HepG2 (cell line): ENCODE measurements around the gene ZBTB47. TPM values are rescaled to one million over a fixed set of nuclear protein-coding genes. Genes with fewer than 3 reads are reported as not detected.

ENCODE experiments used
- BORCS8-MEF2B ChIP-seq: sonication (generic); formaldehyde crosslinking; IDR thresholded peaks from 2 replicates; pipeline ENCODE4 v1.8.0; 2022; ENCODE audit warnings: mild to moderate bottlenecking, missing genetic modification reagents
- CREM ChIP-seq, 2 experiments: sonication (generic) in 1 of 2; formaldehyde crosslinking in 1 of 2; IDR thresholded peaks; 2 replicates each; pipeline versions ENCODE4 v1.4.0 to v1.6.1; 2016 to 2020; ENCODE audit warnings: antibody characterized with exemption in 1 of 2, mild to moderate bottlenecking in 1 of 2, missing genetic modification reagents in 1 of 2
- GTF3A ChIP-seq: sonication (generic); formaldehyde crosslinking; conservative IDR thresholded peaks from 2 replicates; pipeline ENCODE4 v1.4.0; 2020; ENCODE audit warnings: mild to moderate bottlenecking, missing genetic modification reagents
- HDAC2 ChIP-seq: sonication (generic); formaldehyde crosslinking; IDR thresholded peaks from 2 replicates; pipeline ENCODE4 v1.4.0; 2020; ENCODE audit warnings: missing genetic modification reagents
- KDM5B ChIP-seq: sonication (generic); formaldehyde crosslinking; IDR thresholded peaks from 2 replicates; pipeline ENCODE4 v1.4.0; 2020; ENCODE audit warnings: missing genetic modification reagents, mild to moderate bottlenecking, borderline replicate concordance
- MEF2D ChIP-seq: sonication (generic); formaldehyde crosslinking; IDR thresholded peaks from 2 replicates; pipeline ENCODE4 v1.5.1; 2020; ENCODE audit warnings: mild to moderate bottlenecking, missing genetic modification reagents
- RBFOX2 ChIP-seq: fragments of 200-400 bp; formaldehyde crosslinking; IDR thresholded peaks from 2 replicates; pipeline ENCODE4 v1.6.1; 2017; ENCODE audit warnings: low read depth, mild to moderate bottlenecking, low read length
- RNF2 ChIP-seq: fragments of 450-650 bp; conservative IDR thresholded peaks from 2 replicates; pipeline ENCODE4 v1.6.1; 2016; ENCODE audit warnings: low read depth
- SAFB2 ChIP-seq: sonication (generic); formaldehyde crosslinking; IDR thresholded peaks from 2 replicates; pipeline ENCODE4 v1.5.1; 2020; ENCODE audit warnings: missing genetic modification reagents, low read depth, mild to moderate bottlenecking, borderline replicate concordance
- TEAD3 ChIP-seq: optimal IDR thresholded peaks from 2 replicates; pipeline ENCODE3; 2016; ENCODE audit warnings: borderline replicate concordance
- ZNF234 ChIP-seq: sonication (generic); formaldehyde crosslinking; conservative IDR thresholded peaks from 2 replicates; pipeline ENCODE4 v1.5.1; 2020; ENCODE audit warnings: mild to moderate bottlenecking, missing genetic modification reagents
- ZNF761 ChIP-seq: sonication (generic); formaldehyde crosslinking; conservative IDR thresholded peaks from 2 replicates; pipeline ENCODE4 v1.4.0; 2020; ENCODE audit warnings: mild to moderate bottlenecking, missing genetic modification reagents
- ZNF790 ChIP-seq: sonication (generic); formaldehyde crosslinking; IDR thresholded peaks from 2 replicates; pipeline ENCODE4 v1.8.0; 2022; ENCODE audit warnings: missing genetic modification reagents, mild to moderate bottlenecking, borderline replicate concordance
- ZNF883 ChIP-seq: sonication (generic); formaldehyde crosslinking; IDR thresholded peaks from 2 replicates; pipeline ENCODE4 v1.5.1; 2020; ENCODE audit warnings: mild to moderate bottlenecking, missing genetic modification reagents; ENCODE audit errors: not compliant biosample characterization
- polyA plus RNA-seq, 8 experiments: library from polyadenylated mRNA; depleted of rRNA in 3 of 8; stranded (reverse) in 7 of 8; unstranded in 1 of 8; fragments of >200 nt; fragmentation: Illumina TruSeq in 4 of 8; extraction: Trizol in 4 of 8; gene quantifications; 2 replicates each; pipeline versions ENCODE4 v1.2.1 to v1.2.3, GENCODE V29; 2011 to 2016; ENCODE audit warnings: low read depth in 4 of 8, missing spikeins in 1 of 8, mixed read lengths in 1 of 8; ENCODE audit not compliant: insufficient read depth in 1 of 8
- total RNA-seq, 5 experiments: library from RNA; depleted of rRNA; stranded (reverse); fragments of >200 nt; fragmentation: Illumina TruSeq; extraction: Trizol; gene quantifications; 2 replicates each; pipeline ENCODE4 v1.2.3, GENCODE V29; 2016; ENCODE audit warnings: low read depth in 1 of 5

The ZBTB47 gene
- total and polyA plus RNA-seq, 2 of the 13 experiments (the other 11 are each of a cell fraction or from before 2014, with no cell fraction given): 1.5 to 3.1 TPM

DNA sequence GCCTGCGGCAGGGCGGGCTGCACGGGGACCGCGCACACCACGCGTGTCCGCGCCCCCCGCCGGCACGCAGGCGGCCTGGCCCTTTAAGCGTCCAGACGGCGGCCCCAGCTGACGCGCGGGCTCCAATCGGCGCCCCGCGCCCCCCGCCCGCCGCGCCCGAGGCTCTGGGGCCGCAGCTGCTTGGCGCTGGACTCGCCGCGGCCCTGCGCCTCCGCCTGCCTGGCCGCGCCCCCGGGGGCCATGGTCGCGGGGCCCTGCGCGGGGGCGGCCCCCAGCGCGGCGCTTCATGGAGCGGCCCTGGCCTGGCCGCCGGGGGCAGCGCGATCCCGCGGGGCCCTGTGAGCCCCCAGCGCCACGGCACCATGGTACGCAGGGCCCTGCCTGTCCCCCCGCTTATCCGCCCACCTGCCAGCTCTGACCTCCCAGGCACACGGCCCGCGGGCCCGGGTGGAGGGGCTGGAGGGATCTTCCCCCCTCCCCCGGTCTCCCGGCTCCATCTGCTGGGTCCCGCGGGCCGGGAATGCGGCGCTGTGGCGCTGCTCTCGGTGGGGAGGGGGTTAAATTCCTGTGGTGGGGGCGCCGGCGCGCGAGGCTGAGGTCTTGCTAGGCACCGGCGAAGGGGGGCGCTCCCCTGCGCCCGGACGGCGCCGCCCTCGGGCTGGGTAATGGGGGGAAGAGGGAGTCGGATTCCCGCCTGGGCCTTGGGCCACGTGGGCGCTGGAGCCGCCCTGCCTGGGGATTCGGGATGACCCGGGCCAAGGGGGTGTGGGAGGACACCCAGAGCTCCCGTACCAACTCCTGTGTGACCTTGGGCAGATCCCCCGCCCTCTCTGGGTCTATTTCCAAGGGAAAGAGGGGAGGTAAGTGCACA, 1.1 kb downstream of the ZBTB47 start (continued):
- peak; percentile 96 for TF ChIP-seq TEAD3 (CRISPR knock-in tag)
- TF ChIP-seq ZNF790: peak; percentile 20; the same call in 1 of the 2 replicates
- no peak for TF ChIP-seq GTF3A
- peak; percentile 42; the same call in 1 of the 2 replicates for TF ChIP-seq HDAC2
- TF ChIP-seq CREM (IDR thresholded peaks at IDR 0.05): no peak
- no peak for TF ChIP-seq CREM (CRISPR knock-in tag; IDR thresholded peaks at IDR 0.05)
- peak; percentile 72 for TF ChIP-seq ZNF883 (CRISPR knock-in tag)
- TF ChIP-seq RNF2: 0 out of 2 replicates have a peak, but pooled peaks have one; percentile 47
- peak; percentile 68; the same call in 1 of the 2 replicates for TF ChIP-seq KDM5B (CRISPR knock-in tag)
- peak; percentile 32; the same call in 1 of the 2 replicates for TF ChIP-seq ZNF761 (CRISPR knock-in tag)
- no peak for TF ChIP-seq SAFB2 (CRISPR knock-in tag)
- TF ChIP-seq RBFOX2: peak; percentile 65
- TF ChIP-seq MEF2D (CRISPR knock-in tag): peak; percentile 17; the same call in 1 of the 2 replicates
- TF ChIP-seq BORCS8-MEF2B: peak; percentile 44; the same call in 1 of the 2 replicates
- TF ChIP-seq ZNF234: no peak
